H1 (cell line): Measurements from ENCODE around the gene NBL1. TPM values are rescaled to one million over a fixed set of nuclear protein-coding genes. Genes with fewer than 3 reads are reported as not detected.

Experiments
- CREB1 ChIP-seq: IDR thresholded peaks from 2 replicates; pipeline ENCODE4 v1.6.1; 2012; ENCODE audit warnings: inconsistent platforms
- E2F6 ChIP-seq: IDR thresholded peaks from 2 replicates; pipeline ENCODE4 v1.6.1; 2012; ENCODE audit warnings: inconsistent platforms
- EP300 ChIP-seq, 2 experiments: IDR thresholded peaks; 1 replicate in 1 of 2; 2 replicates in 1 of 2; pipeline ENCODE4 v1.6.1; 2011 to 2012; ENCODE audit warnings: low read depth in 2 of 2, low read length in 2 of 2, mild to moderate bottlenecking in 2 of 2, borderline replicate concordance in 1 of 2, inconsistent platforms in 1 of 2, moderate library complexity in 1 of 2
- JUN ChIP-seq: IDR thresholded peaks from 2 replicates; pipeline ENCODE4 v1.6.1; 2011; ENCODE audit warnings: low read depth, mild to moderate bottlenecking, improper control_type of control experiment, low read length
- KDM4A ChIP-seq: IDR thresholded peaks from one replicate; pipeline ENCODE4 v1.7.1; 2012; ENCODE audit warnings: low read depth, mild to moderate bottlenecking, moderate library complexity, low read length, inconsistent platforms; ENCODE audit not compliant: severe bottlenecking
- RNF2 ChIP-seq: fragments of 200-900, 300-1000 bp; sonication (generic); IDR thresholded peaks from 2 replicates; pipeline ENCODE4 v1.7.1; 2016; ENCODE audit warnings: borderline replicate concordance, low read depth, mild to moderate bottlenecking, antibody characterized with exemption, low read length; ENCODE audit not compliant: poor library complexity, severe bottlenecking; ENCODE audit errors: missing control alignments
- ZNF274 ChIP-seq: IDR thresholded peaks from 2 replicates; pipeline ENCODE4 v1.7.0; 2012; ENCODE audit warnings: low read length, borderline replicate concordance; ENCODE audit errors: extremely low read depth
- polyA plus RNA-seq, 7 experiments: library from polyadenylated mRNA; depleted of rRNA in 3 of 7; stranded (reverse) in 5 of 7; unstranded in 2 of 7; fragments of >200 nt in 5 of 7; fragments of 200-250 nt in 2 of 7; gene quantifications; 1 replicate in 5 of 7; 2 replicates in 1 of 7; 4 replicates in 1 of 7; pipeline versions ENCODE4 v1.2.1 to v1.2.3, GENCODE V29; 2011 to 2013; ENCODE audit warnings: missing spikeins in 2 of 7, mixed read lengths in 2 of 7
- total RNA-seq: library from RNA; stranded (reverse); fragmentation: NEBNext Ultra II Directional; extraction: Animal tissue kit (Norgen Biotek cat#: 25700); gene quantifications from 2 replicates; pipeline ENCODE4 v1.2.1, GENCODE V29; 2021

Gene NBL1
- total and polyA plus RNA-seq, 2 of the 8 experiments (the other 6 are each of a cell fraction or from before 2014, with no cell fraction given): 8.7 to 9.7 TPM

GRCh38 chr1:19644681-19645410 is 735 bp downstream of the NBL1 start (continued):
- TF ChIP-seq EP300 (IDR thresholded peaks at IDR 0.05; ENCODE audit: borderline replicate concordance in 1 of 2, low read depth in 2 of 2, low read length in 2 of 2) (no peak), JUN (no peak), RNF2 (peak; percentile 37), KDM4A (peak; percentile 85), CREB1 (no peak), E2F6 (peak; percentile 63; the same call in 1 of the 2 replicates), ZNF274 (no peak)
